ENCODE measurements around the gene PCBP1.

- no peak for TF ChIP-seq YY1 (IDR thresholded peaks at IDR 0.05; ENCODE audit: insufficient read depth, insufficient read length)
- no peak for TF ChIP-seq ZNF274 (IDR thresholded peaks at IDR 0.05; ENCODE audit: low read depth, low read length)
- TF ChIP-seq SUZ12 (IDR thresholded peaks at IDR 0.05; ENCODE audit: extremely low read depth, insufficient read depth, insufficient read length): no peak
Observed at GRCh38 chr2:70083344-70084156, 3.7 kb upstream of the PCBP1 start.

All from NT2/D1 (cell line).